Bronchial epithelial cell (primary cell): Measurements from ENCODE around the gene RAB9A. TPM values are rescaled to one million over a fixed set of nuclear protein-coding genes. Genes with fewer than 3 reads are reported as not detected.

Experiments used
- DNase-seq: peaks from one replicate; pipeline ENCODE4 v3.0.0-alpha.2; 2010; ENCODE audit warnings: low read depth
- FAIRE-seq: peaks from 2 replicates; lab custom pipeline; 2011; peaks lifted over from hg19 to GRCh38; lab: Jason Lieb, UNC
- H3K27me3 ChIP-seq: 2 replicates; pipeline ENCODE4 v1.5.1; 2011; ENCODE audit warnings: low read length; ENCODE audit not compliant: control insufficient read depth, insufficient read depth
- H3K36me3 ChIP-seq: 2 replicates; pipeline ENCODE4 v1.5.1; 2011; ENCODE audit warnings: low read length; ENCODE audit not compliant: control insufficient read depth, insufficient read depth
- H3K4me3 ChIP-seq: 2 replicates; pipeline ENCODE4 v1.5.1; 2011; ENCODE audit warnings: mild to moderate bottlenecking, low read depth, low read length, control low read depth
- CTCF ChIP-seq: IDR thresholded peaks from 2 replicates; pipeline ENCODE4 v1.5.1; 2011; ENCODE audit warnings: mild to moderate bottlenecking, moderate library complexity, low read length, control low read depth, inconsistent platforms; ENCODE audit not compliant: insufficient read depth, severe bottlenecking
- total RNA-seq: library from RNA; depleted of rRNA; stranded (reverse); fragments of >200 nt; gene quantifications from 2 replicates; pipeline ENCODE4 v1.2.1, GENCODE V29; 2014

RAB9A gene
- total RNA-seq, 1 donor from 2014 or later = 43.4 TPM

DNA sequence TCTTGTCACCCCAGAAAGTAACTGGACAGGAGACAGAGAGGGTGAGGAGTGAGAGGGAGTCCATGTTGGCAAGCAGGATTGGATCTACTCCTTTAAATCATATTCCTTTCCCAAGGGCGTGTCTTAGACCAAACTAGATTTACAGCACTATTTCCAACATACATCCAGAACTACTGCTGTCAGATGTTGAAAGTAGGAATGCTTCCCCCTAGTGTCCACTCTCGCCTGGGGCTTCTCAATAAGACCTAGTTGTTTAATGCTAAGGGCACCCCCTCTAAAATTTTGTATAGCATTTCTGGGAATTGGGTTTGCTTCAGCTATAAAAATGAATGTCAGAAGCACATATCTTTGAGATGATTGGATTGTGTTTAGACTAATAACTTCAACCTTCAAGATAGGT is 58.9 kb downstream of the RAB9A start:
- FAIRE-seq = no peak

DNA sequence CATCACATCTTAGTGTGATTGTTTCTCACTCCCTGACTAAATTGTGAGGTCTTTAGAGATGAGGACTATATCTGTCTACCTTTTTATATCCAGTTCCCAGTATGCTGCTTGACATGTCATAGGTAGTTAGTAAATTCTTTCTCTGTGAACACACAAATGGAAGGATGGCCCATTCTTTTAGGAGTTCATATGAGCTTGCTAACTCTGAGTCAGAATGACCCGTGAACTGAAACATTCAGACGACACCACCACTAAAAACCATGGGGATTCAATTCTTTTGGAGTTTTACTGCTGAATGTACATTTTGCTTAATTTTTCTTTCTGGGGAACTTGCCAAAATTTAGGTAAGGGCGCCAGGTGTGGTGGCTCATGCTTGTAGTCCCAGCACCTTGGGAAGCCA is 59.6 kb downstream of the RAB9A start:
- Histone ChIP-seq H3K4me3 (no peak overlapping the region), H3K36me3 (peaks cover 2% of the 10 kb centered on the region), H3K27me3 (no peaks in the 10 kb centered on the region)
- TF ChIP-seq CTCF = no peak
- DNase-seq (no peak), FAIRE-seq (no peak)

More for the DNA sequence above, 58.9 kb downstream of the RAB9A start:
- peak; percentile 34 for TF ChIP-seq CTCF
- Histone ChIP-seq H3K4me3 (no peak overlapping the region), H3K27me3 (no peaks in the 10 kb centered on the region), H3K36me3 (peaks cover 2% of the 10 kb centered on the region)
- peak; percentile 64 for DNase-seq

DNA sequence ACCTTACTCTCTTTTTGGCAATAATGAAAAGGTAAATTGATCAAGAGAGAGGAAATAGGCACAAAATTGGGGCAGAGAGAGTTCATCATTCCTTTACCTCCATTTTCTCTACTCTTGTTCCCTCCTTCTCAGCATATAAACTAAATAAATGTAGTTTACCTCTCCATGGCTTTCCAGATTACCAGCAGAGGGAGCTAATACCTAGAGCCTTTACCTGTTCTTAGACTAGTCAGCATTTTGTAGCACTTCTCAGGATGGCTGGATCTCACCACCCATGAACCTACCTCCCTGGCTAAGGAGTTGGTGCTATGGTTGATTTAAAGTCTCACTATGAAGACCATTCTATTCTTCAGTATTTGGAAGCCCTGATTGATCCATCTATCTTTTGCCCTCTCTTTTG is 61.3 kb downstream of the RAB9A start:
- FAIRE-seq = no peak
- peak; percentile 50 for DNase-seq
- H3K27me3 ChIP-seq = no peaks in the 10 kb centered on the region
- H3K4me3 ChIP-seq = no peak overlapping the region
- peak; percentile 36 for TF ChIP-seq CTCF
- H3K36me3 ChIP-seq = peaks cover 2% of the 10 kb centered on the region

- H3K4me3 ChIP-seq = no peak overlapping the region
- H3K36me3 ChIP-seq = peaks cover 2% of the 10 kb centered on the region
- H3K27me3 ChIP-seq = no peaks in the 10 kb centered on the region
- DNase-seq (no peak), FAIRE-seq (no peak)
- no peak for TF ChIP-seq CTCF
Observed at GRCh38 chrX:13750812-13751211, 61.9 kb downstream of the RAB9A start.

DNA sequence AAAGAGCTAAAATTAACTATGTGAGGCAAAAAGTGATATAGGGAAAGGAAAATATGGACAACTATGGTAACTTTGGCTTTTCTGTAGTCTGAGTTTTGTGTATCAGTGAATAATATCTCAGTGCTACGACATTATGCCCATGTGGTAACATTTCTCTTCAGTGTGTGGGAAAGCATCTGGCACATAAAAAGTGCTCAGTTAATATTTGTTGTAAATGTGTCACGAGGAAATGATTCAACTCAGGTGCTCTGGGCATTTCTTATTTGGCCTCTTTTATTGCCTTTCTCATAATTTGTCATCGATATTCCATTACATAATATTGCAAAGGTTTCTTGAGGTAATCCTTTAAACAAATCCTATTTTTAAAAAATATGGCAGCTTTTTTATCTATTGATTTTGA is 63.2 kb downstream of the RAB9A start:
- DNase-seq (peak; percentile 71), FAIRE-seq (no peak)
- no peaks in the 10 kb centered on the region for H3K27me3 ChIP-seq
- H3K36me3 ChIP-seq = peaks cover 4% of the 10 kb centered on the region
- TF ChIP-seq CTCF = no peak
- H3K4me3 ChIP-seq = no peak overlapping the region

- DNase-seq (no peak), FAIRE-seq (no peak)
- H3K36me3 ChIP-seq = peaks cover 4% of the 10 kb centered on the region
- H3K27me3 ChIP-seq = no peaks in the 10 kb centered on the region
- no peak for TF ChIP-seq CTCF
- H3K4me3 ChIP-seq = no peak overlapping the region
Observed at GRCh38 chrX:13752646-13753045, 63.7 kb downstream of the RAB9A start.
